WTC11 (cell line): ENCODE measurements around the gene BLZF1.

Experiments
- GRHL2 ChIP-seq: fragments of 250-450 bp; sonication (Bioruptor Pico); IDR thresholded peaks from 2 replicates; pipeline ENCODE4 v1.8.0; 2022; ENCODE audit warnings: mild to moderate bottlenecking, moderate library complexity; ENCODE audit not compliant: insufficient replicate concordance, severe bottlenecking
- STAT6 ChIP-seq: sonication (generic); formaldehyde crosslinking; conservative IDR thresholded peaks from 2 replicates; pipeline ENCODE4 v1.8.1; 2023; ENCODE audit warnings: mild to moderate bottlenecking, low read depth, missing genetic modification reagents, moderate library complexity
- ZBTB43 ChIP-seq: sonication (generic); formaldehyde crosslinking; IDR thresholded peaks from 2 replicates; pipeline ENCODE4 v1.8.1; 2023; ENCODE audit warnings: mild to moderate bottlenecking, missing genetic modification reagents
- ZNF138 ChIP-seq: sonication (generic); formaldehyde crosslinking; conservative IDR thresholded peaks from 2 replicates; pipeline ENCODE4 v1.8.1; 2022; ENCODE audit warnings: mild to moderate bottlenecking, moderate library complexity, missing genetic modification reagents
- ZNF263 ChIP-seq: sonication (generic); formaldehyde crosslinking; IDR thresholded peaks from 2 replicates; pipeline ENCODE4 v1.8.1; 2022; ENCODE audit warnings: low read depth, mild to moderate bottlenecking, moderate library complexity, missing genetic modification reagents
- TF ChIP-seq, protein P1 (sequence below): fragments of 200-600 bp; IDR thresholded peaks from 2 replicates; pipeline ENCODE4 v1.8.0; 2022; ENCODE audit warnings: antibody characterized with exemption
- TF ChIP-seq, protein P2 (sequence below): sonication (generic); formaldehyde crosslinking; IDR thresholded peaks from 2 replicates; pipeline ENCODE4 v1.8.0; 2022; ENCODE audit warnings: mild to moderate bottlenecking, missing genetic modification reagents

GRCh38 chr1:169346036-169346589, 21.9 kb upstream of the BLZF1 start:
- no peak for TF ChIP-seq ZBTB43 (CRISPR knock-in tag)
- TF ChIP-seq, protein P1, sequence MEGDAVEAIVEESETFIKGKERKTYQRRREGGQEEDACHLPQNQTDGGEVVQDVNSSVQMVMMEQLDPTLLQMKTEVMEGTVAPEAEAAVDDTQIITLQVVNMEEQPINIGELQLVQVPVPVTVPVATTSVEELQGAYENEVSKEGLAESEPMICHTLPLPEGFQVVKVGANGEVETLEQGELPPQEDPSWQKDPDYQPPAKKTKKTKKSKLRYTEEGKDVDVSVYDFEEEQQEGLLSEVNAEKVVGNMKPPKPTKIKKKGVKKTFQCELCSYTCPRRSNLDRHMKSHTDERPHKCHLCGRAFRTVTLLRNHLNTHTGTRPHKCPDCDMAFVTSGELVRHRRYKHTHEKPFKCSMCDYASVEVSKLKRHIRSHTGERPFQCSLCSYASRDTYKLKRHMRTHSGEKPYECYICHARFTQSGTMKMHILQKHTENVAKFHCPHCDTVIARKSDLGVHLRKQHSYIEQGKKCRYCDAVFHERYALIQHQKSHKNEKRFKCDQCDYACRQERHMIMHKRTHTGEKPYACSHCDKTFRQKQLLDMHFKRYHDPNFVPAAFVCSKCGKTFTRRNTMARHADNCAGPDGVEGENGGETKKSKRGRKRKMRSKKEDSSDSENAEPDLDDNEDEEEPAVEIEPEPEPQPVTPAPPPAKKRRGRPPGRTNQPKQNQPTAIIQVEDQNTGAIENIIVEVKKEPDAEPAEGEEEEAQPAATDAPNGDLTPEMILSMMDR: no peak
- TF ChIP-seq, protein P2, sequence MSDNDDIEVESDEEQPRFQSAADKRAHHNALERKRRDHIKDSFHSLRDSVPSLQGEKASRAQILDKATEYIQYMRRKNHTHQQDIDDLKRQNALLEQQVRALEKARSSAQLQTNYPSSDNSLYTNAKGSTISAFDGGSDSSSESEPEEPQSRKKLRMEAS: no peak
- TF ChIP-seq GRHL2 (CRISPR knock-in tag): no peak
- TF ChIP-seq ZNF263: no peak
- no peak for TF ChIP-seq STAT6
- no peak for TF ChIP-seq ZNF138 (CRISPR knock-in tag)
